H1 (cell line): ENCODE measurements around the gene RIOK3. TPM values are rescaled to one million over a fixed set of nuclear protein-coding genes. Genes with fewer than 3 reads are reported as not detected.

Source experiments
- CBX5 ChIP-seq: fragments of 300-800, 300-1000 bp; sonication (generic); IDR thresholded peaks from 2 replicates; pipeline ENCODE4 v1.7.1; 2016; ENCODE audit warnings: antibody characterized with exemption, low read length, low read depth
- GTF2F1 ChIP-seq: IDR thresholded peaks from 2 replicates; pipeline ENCODE4 v1.6.1; 2012; ENCODE audit warnings: low read depth, low read length, improper control_type of control experiment, borderline replicate concordance
- RBBP5 ChIP-seq: IDR thresholded peaks from 2 replicates; pipeline ENCODE4 v1.7.1; 2012; ENCODE audit warnings: low read depth, mild to moderate bottlenecking, inconsistent platforms, low read length, moderate library complexity, borderline replicate concordance
- SAP30 ChIP-seq: fragments of 300-600 bp; sonication (generic); IDR thresholded peaks from 2 replicates; pipeline ENCODE4 v1.7.1; 2012; ENCODE audit warnings: low read length, moderate library complexity, mild to moderate bottlenecking, inconsistent platforms; ENCODE audit not compliant: insufficient read depth, insufficient replicate concordance
- SUZ12 ChIP-seq: fragments of 200-600 bp; sonication (generic); IDR thresholded peaks from 2 replicates; pipeline ENCODE4 v1.6.1; 2012; ENCODE audit warnings: mild to moderate bottlenecking, inconsistent platforms, low read length, moderate library complexity, mixed read lengths
- TAF7 ChIP-seq: optimal IDR thresholded peaks from 2 replicates; pipeline ENCODE3; 2011; ENCODE audit warnings: low read depth, mild to moderate bottlenecking, inconsistent platforms, low read length, moderate library complexity, borderline replicate concordance
- polyA plus RNA-seq, 7 experiments: library from polyadenylated mRNA; depleted of rRNA in 3 of 7; stranded (reverse) in 5 of 7; unstranded in 2 of 7; fragments of >200 nt in 5 of 7; fragments of 200-250 nt in 2 of 7; gene quantifications; 1 replicate in 5 of 7; 2 replicates in 1 of 7; 4 replicates in 1 of 7; pipeline versions ENCODE4 v1.2.1 to v1.2.3, GENCODE V29; 2011 to 2013; ENCODE audit warnings: missing spikeins in 2 of 7, mixed read lengths in 2 of 7
- total RNA-seq: library from RNA; stranded (reverse); fragmentation: NEBNext Ultra II Directional; extraction: Animal tissue kit (Norgen Biotek cat#: 25700); gene quantifications from 2 replicates; pipeline ENCODE4 v1.2.1, GENCODE V29; 2021
- TF ChIP-seq, protein P1 (sequence below): fragments of 300-600 bp; sonication (generic); IDR thresholded peaks from 2 replicates; pipeline ENCODE4 v1.7.1; 2012; ENCODE audit warnings: low read length, moderate library complexity, mild to moderate bottlenecking, inconsistent platforms; ENCODE audit not compliant: insufficient replicate concordance

Gene RIOK3
- total and polyA plus RNA-seq, 2 of the 8 experiments (the other 6 are each of a cell fraction or from before 2014, with no cell fraction given) = 7.5 to 24.3 TPM

DNA sequence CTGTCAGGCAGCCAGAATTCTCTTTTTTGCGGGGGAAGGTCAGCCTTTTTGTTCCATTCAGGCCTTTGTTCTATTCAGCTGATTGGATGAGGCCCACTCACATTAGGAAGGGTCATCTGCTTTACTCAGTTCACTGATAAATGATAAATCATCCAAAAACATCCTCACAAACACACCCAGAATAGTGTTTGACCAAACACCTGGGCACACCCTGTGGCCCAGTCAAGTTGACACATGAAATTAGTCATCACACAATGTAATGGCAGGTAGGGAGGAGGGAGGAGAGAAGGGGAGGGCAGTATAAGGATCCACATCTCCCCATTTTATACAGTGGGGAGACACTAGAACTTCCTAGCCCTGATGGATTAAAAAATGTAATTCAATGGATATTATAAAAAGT lies 41.9 kb downstream of the RIOK3 start (continued):
- TF ChIP-seq, protein P1, sequence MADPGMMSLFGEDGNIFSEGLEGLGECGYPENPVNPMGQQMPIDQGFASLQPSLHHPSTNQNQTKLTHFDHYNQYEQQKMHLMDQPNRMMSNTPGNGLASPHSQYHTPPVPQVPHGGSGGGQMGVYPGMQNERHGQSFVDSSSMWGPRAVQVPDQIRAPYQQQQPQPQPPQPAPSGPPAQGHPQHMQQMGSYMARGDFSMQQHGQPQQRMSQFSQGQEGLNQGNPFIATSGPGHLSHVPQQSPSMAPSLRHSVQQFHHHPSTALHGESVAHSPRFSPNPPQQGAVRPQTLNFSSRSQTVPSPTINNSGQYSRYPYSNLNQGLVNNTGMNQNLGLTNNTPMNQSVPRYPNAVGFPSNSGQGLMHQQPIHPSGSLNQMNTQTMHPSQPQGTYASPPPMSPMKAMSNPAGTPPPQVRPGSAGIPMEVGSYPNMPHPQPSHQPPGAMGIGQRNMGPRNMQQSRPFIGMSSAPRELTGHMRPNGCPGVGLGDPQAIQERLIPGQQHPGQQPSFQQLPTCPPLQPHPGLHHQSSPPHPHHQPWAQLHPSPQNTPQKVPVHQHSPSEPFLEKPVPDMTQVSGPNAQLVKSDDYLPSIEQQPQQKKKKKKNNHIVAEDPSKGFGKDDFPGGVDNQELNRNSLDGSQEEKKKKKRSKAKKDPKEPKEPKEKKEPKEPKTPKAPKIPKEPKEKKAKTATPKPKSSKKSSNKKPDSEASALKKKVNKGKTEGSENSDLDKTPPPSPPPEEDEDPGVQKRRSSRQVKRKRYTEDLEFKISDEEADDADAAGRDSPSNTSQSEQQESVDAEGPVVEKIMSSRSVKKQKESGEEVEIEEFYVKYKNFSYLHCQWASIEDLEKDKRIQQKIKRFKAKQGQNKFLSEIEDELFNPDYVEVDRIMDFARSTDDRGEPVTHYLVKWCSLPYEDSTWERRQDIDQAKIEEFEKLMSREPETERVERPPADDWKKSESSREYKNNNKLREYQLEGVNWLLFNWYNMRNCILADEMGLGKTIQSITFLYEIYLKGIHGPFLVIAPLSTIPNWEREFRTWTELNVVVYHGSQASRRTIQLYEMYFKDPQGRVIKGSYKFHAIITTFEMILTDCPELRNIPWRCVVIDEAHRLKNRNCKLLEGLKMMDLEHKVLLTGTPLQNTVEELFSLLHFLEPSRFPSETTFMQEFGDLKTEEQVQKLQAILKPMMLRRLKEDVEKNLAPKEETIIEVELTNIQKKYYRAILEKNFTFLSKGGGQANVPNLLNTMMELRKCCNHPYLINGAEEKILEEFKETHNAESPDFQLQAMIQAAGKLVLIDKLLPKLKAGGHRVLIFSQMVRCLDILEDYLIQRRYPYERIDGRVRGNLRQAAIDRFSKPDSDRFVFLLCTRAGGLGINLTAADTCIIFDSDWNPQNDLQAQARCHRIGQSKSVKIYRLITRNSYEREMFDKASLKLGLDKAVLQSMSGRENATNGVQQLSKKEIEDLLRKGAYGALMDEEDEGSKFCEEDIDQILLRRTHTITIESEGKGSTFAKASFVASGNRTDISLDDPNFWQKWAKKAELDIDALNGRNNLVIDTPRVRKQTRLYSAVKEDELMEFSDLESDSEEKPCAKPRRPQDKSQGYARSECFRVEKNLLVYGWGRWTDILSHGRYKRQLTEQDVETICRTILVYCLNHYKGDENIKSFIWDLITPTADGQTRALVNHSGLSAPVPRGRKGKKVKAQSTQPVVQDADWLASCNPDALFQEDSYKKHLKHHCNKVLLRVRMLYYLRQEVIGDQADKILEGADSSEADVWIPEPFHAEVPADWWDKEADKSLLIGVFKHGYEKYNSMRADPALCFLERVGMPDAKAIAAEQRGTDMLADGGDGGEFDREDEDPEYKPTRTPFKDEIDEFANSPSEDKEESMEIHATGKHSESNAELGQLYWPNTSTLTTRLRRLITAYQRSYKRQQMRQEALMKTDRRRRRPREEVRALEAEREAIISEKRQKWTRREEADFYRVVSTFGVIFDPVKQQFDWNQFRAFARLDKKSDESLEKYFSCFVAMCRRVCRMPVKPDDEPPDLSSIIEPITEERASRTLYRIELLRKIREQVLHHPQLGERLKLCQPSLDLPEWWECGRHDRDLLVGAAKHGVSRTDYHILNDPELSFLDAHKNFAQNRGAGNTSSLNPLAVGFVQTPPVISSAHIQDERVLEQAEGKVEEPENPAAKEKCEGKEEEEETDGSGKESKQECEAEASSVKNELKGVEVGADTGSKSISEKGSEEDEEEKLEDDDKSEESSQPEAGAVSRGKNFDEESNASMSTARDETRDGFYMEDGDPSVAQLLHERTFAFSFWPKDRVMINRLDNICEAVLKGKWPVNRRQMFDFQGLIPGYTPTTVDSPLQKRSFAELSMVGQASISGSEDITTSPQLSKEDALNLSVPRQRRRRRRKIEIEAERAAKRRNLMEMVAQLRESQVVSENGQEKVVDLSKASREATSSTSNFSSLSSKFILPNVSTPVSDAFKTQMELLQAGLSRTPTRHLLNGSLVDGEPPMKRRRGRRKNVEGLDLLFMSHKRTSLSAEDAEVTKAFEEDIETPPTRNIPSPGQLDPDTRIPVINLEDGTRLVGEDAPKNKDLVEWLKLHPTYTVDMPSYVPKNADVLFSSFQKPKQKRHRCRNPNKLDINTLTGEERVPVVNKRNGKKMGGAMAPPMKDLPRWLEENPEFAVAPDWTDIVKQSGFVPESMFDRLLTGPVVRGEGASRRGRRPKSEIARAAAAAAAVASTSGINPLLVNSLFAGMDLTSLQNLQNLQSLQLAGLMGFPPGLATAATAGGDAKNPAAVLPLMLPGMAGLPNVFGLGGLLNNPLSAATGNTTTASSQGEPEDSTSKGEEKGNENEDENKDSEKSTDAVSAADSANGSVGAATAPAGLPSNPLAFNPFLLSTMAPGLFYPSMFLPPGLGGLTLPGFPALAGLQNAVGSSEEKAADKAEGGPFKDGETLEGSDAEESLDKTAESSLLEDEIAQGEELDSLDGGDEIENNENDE = no peak
- no peak for TF ChIP-seq RBBP5
- no peak for TF ChIP-seq SUZ12
- no peak for TF ChIP-seq CBX5
- TF ChIP-seq SAP30 = no peak
- TF ChIP-seq TAF7 = no peak
- TF ChIP-seq GTF2F1 = no peak
- TF ChIP-seq, all 59 proteins: peak for 0
